ENCODE data around the gene LTA4H.
A peak's percentile ranks its signal among the peaks of the same experiment; 100 is the strongest.

Gene LTA4H

DNA sequence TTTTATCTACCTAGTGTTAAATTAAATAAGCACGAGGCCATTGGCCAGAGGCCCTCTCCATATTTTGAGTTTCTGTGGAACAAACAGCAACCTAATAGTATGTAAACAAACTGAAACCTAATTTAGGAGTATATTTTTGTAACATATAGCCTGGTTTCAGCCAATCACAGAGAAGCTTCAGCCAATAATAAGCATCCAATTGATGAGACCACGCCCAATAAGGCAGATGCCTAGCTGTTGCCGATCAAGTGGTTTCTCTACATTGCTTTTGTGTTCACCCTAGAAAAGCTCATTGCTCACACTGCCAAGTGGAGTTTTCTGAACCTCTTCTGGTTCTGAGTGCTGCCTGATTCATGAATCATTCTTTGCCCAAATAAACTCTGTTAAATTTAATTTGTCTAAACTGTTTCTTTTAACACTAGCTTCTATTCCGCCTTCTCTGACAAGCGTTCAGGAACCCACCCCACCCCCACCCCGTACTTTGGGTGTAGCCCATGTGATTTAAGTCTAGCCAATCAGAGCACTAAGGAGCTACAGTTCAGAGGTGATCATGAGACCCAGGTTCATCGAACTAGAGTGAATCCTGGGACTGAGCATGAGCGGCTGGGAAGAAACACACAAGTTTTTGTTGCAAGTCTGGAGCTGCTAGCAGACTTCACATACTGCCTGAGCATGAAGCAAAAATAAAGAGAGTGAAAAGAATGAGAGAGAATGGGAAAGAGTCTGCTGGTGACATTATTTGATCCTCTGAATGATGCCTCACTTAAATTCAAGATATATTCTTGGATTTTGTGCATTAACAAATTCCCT lies 21.5 kb upstream of the LTA4H start:
- H2AFZ ChIP-seq (ENCODE audit: low read length, unreplicated experiment) = no peak overlapping the region
- no peaks in the 10 kb centered on the region for H3K27me3 ChIP-seq (ENCODE audit: insufficient read depth, low read length)
- no peak overlapping the region for H3K4me3 ChIP-seq (ENCODE audit: low read depth, low read length)

DNA sequence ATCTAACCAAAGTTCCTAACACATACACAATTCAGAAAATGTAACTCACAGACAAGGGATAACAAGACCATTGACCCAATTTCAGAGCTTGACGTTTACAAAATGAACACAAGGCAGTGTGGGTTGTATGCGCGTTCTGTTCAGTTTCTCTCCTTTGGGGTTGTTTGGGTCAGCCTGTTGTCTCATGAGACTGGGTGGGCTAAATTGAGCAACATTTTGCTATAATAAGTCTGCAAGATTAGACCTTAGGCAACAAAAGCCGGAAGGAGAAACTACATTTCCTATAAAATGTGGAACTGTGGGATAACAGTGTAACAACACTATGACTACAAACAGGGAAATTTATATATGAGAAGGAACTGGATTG lies 18.8 kb upstream of the LTA4H start:
- H2AFZ ChIP-seq (ENCODE audit: low read length, unreplicated experiment) = no peak overlapping the region
- no peak overlapping the region for H3K4me3 ChIP-seq (ENCODE audit: low read depth, low read length)
- H3K4me1 ChIP-seq (ENCODE audit: control insufficient read depth, insufficient read depth, low read length, unreplicated experiment) = no peaks in the 10 kb centered on the region
- no peaks in the 10 kb centered on the region for H3K79me2 ChIP-seq (ENCODE audit: control insufficient read depth, insufficient read depth, low read length, unreplicated experiment)
- no peak overlapping the region for H3K27ac ChIP-seq (ENCODE audit: low read depth, low read length)
- no peaks in the 10 kb centered on the region for H3K27me3 ChIP-seq (ENCODE audit: insufficient read depth, low read length)
- no peaks in the 10 kb centered on the region for H3K36me3 ChIP-seq (ENCODE audit: insufficient read depth, low read length)

More for the DNA sequence above, 21.5 kb upstream of the LTA4H start:
- H3K36me3 ChIP-seq (ENCODE audit: insufficient read depth, low read length) = no peaks in the 10 kb centered on the region
- no peaks in the 10 kb centered on the region for H3K79me2 ChIP-seq (ENCODE audit: control insufficient read depth, insufficient read depth, low read length, unreplicated experiment)
- no peak overlapping the region for H3K27ac ChIP-seq (ENCODE audit: low read depth, low read length)
- no peaks in the 10 kb centered on the region for H3K4me1 ChIP-seq (ENCODE audit: control insufficient read depth, insufficient read depth, low read length, unreplicated experiment)

DNA sequence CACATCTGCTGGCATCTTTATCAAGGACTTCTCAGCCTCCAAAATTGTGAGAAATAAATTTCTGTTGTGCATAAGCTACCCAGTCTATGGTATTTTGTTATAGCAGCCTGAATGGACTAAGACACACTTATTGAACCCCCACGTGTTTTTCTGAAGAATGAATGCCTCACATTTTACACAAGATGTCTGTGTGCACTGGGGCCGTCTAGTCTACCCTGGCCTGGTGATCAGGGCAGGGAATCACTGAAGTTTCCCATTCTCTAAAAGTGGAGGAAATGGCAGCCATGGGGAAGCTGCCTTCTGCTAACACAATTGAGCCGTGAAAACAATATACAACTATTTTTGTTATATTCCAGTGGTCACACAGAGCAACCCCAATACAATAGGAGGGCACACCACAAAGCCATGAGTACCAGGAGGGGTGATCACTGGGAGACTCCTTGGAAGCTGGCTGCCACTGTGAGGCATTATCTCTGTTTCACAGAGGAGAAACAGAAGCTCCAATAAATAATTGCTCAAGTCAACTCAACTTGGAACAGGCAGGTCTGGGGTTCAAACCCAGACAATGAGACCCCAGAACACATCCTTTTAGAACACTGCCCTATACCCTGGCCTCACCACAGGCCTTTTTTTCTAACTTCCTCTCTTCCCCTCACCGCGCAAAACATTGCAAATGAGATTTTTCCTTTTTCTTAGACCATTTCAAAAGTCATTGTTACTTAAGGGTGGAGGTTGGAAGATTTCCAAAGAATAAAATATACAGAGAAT lies 18.3 kb upstream of the LTA4H start:
- H3K79me2 ChIP-seq (ENCODE audit: control insufficient read depth, insufficient read depth, low read length, unreplicated experiment) = no peaks in the 10 kb centered on the region
- H2AFZ ChIP-seq (ENCODE audit: low read length, unreplicated experiment) = no peak overlapping the region
- H3K27me3 ChIP-seq (ENCODE audit: insufficient read depth, low read length) = no peaks in the 10 kb centered on the region
- H3K4me3 ChIP-seq (ENCODE audit: low read depth, low read length) = no peak overlapping the region
- H3K36me3 ChIP-seq (ENCODE audit: insufficient read depth, low read length) = no peaks in the 10 kb centered on the region
- peaks cover 5% of the 10 kb centered on the region for H3K4me1 ChIP-seq (ENCODE audit: control insufficient read depth, insufficient read depth, low read length, unreplicated experiment)
- H3K27ac ChIP-seq (ENCODE audit: low read depth, low read length) = no peak overlapping the region

DNA sequence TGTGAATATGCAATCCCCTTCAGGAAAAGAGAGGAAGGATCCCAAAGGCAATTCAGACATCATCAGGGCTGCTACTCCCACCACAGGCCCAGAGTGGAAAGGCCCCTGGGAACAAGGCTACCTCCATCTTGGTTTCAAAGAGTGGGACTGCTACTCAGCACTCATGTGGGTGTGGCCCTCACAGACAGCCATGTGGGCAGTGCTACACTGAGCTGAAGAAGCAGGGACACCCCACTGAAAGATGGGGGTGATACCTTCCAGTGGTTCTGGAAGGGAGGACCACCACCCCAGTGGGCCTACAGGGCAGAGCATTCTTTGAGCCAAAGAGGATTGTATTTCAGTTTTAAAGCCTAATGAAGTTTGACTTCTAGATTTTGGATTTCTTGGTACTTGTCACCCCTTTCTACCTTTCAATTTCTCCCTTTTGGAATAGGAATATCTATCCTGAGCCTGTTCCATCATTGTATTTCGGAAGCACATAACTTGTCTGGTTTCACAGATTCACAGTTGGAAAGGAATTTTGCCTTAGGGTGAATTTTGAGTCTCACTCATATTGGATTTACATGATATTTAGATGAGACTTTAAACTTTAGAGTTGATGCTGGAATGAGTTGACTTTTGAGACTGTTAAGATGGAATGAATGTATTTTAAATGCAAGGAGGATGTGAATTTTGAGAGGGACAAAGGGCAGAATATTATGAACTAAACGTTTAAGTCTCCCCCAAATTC lies 16.5 kb upstream of the LTA4H start:
- H3K4me1 ChIP-seq (ENCODE audit: control insufficient read depth, insufficient read depth, low read length, unreplicated experiment) = peaks cover 21% of the 10 kb centered on the region
- no peak overlapping the region for H3K27ac ChIP-seq (ENCODE audit: low read depth, low read length)
- no peak overlapping the region for H2AFZ ChIP-seq (ENCODE audit: low read length, unreplicated experiment)
- no peak overlapping the region for H3K4me3 ChIP-seq (ENCODE audit: low read depth, low read length)
- no peaks in the 10 kb centered on the region for H3K36me3 ChIP-seq (ENCODE audit: insufficient read depth, low read length)
- no peaks in the 10 kb centered on the region for H3K27me3 ChIP-seq (ENCODE audit: insufficient read depth, low read length)
- H3K79me2 ChIP-seq (ENCODE audit: control insufficient read depth, insufficient read depth, low read length, unreplicated experiment) = no peaks in the 10 kb centered on the region

DNA sequence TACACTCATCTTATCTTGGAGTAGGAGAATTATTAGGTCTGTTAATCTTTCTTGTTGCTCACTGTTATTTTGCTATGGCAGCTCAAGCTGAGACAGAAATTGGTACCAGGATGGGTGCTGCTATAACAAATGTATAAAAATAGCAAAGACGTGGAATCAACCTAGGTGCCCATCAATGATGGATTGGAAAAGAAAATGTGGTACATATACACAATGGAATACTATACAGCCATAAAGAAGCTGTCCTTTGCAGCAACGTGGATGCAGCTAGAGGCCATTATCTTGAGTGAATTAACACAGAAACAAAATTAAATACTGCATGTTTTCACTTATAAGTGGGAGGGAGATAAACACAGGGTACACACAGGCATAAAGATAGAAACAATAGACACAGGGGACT lies 14.8 kb upstream of the LTA4H start:
- no peak overlapping the region for H2AFZ ChIP-seq (ENCODE audit: low read length, unreplicated experiment)
- peaks cover 21% of the 10 kb centered on the region for H3K4me1 ChIP-seq (ENCODE audit: control insufficient read depth, insufficient read depth, low read length, unreplicated experiment)

DNA sequence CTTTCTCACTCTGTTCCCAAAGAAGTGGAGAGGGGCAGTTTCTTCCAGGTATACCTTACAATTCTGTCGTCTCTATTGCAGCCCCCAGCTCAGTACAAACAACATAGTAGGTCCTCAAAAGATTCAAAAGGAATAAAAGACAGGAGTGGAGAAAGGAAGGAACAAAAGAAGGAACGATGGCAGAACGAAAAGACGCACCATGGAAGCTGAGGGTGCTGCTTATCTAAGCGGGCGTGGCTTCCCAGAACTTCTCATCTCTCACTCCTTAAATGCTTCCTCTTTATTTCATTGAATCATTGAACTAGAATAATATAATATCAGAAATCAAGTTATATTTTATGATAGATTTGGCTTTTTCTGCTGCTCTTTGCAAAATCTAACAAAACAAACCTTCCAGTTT lies 13.7 kb upstream of the LTA4H start:
- Histone ChIP-seq H2AFZ (ENCODE audit: low read length, unreplicated experiment) (no peak overlapping the region), H3K79me2 (ENCODE audit: control insufficient read depth, insufficient read depth, low read length, unreplicated experiment) (no peaks in the 10 kb centered on the region), H3K4me3 (ENCODE audit: low read depth, low read length) (no peak overlapping the region), H3K4me1 (ENCODE audit: control insufficient read depth, insufficient read depth, low read length, unreplicated experiment) (peaks cover 30% of the 10 kb centered on the region), H3K27me3 (ENCODE audit: insufficient read depth, low read length) (no peaks in the 10 kb centered on the region), H3K36me3 (ENCODE audit: insufficient read depth, low read length) (no peaks in the 10 kb centered on the region), H3K27ac (ENCODE audit: low read depth, low read length) (no peak overlapping the region)

More for the DNA sequence above, 14.8 kb upstream of the LTA4H start:
- no peak overlapping the region for H3K4me3 ChIP-seq (ENCODE audit: low read depth, low read length)
- no peaks in the 10 kb centered on the region for H3K79me2 ChIP-seq (ENCODE audit: control insufficient read depth, insufficient read depth, low read length, unreplicated experiment)
- H3K27ac ChIP-seq (ENCODE audit: low read depth, low read length) = no peak overlapping the region
- no peaks in the 10 kb centered on the region for H3K27me3 ChIP-seq (ENCODE audit: insufficient read depth, low read length)
- no peaks in the 10 kb centered on the region for H3K36me3 ChIP-seq (ENCODE audit: insufficient read depth, low read length)

DNA sequence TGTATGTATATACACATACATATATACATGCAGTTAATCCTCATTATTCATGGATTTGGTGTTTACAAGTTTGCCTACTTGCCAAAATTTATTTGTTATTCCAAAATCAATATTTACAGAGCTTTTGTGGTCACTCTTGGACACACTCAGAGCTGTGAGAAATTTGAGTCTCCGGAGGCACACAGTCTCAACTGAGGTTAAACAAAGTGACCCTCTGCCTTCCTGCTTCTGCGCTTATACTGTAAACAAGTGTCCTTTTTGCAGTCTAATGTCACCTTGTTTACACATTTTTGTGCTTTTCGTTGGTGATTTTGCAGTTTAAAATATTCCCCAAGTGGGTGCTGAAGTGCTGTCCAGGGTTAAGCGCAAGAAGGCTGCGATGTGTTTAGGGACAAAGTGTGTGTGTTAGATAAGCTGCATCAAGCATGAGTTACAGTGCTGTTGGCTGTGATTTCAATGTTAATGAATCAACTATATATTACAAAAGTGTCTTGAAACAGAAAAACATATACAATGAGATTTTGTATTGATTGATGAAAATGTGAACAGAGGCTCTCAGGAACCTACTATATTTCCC lies 13.1 kb upstream of the LTA4H start:
- Histone ChIP-seq H3K36me3 (ENCODE audit: insufficient read depth, low read length) (no peaks in the 10 kb centered on the region), H3K79me2 (ENCODE audit: control insufficient read depth, insufficient read depth, low read length, unreplicated experiment) (no peaks in the 10 kb centered on the region), H2AFZ (ENCODE audit: low read length, unreplicated experiment) (no peak overlapping the region), H3K27me3 (ENCODE audit: insufficient read depth, low read length) (no peaks in the 10 kb centered on the region), H3K4me3 (ENCODE audit: low read depth, low read length) (no peak overlapping the region), H3K4me1 (ENCODE audit: control insufficient read depth, insufficient read depth, low read length, unreplicated experiment) (peaks cover 32% of the 10 kb centered on the region), H3K27ac (ENCODE audit: low read depth, low read length) (no peak overlapping the region)

DNA sequence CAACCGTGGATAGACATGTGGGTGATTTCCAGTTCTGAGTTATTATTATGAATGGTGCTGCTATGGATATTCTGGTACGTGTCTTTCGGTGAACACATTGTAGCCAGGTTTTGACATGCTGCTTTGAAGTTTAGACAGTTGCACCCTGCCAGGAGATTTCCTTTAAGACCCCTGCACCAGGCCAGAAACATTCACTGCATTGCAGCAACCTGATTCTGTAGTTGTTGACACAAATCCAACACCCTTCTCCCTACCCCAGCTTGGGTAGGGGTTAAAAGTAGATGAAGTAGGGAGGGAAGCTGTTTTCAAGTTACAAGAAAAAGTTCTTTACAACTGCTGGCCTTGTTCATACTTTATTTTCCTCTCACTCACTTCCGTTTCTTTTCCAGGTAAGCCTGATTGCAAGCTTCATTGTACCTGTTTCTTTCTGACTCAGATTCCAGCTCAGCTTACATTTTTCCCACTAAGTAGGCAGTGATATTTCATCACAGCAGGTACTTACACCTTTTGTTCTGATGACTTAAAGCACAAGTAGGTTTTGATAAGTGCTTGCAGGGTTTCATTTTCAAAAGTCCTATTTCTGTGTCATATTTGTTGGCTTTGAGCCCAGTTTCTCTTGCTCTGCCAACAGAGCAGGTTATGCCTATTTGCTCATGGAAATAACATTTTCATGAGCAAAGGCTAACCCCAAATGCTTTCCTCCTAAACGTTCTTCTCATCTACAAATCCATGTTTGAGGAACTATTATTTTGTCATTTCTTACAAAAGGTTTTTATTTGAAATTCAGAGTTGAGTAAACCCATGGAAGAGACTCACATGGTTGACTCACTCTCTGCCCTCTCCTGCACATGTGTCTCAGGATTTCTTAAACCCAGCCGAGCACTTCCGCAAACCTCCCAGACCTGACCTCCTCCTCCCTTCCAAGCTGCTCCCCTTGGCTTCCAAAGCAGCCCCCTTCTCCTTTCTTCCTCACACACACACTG lies 12.1 kb upstream of the LTA4H start:
- H3K4me1 ChIP-seq (ENCODE audit: control insufficient read depth, insufficient read depth, low read length, unreplicated experiment) = peaks cover 32% of the 10 kb centered on the region
- no peak overlapping the region for H2AFZ ChIP-seq (ENCODE audit: low read length, unreplicated experiment)
- H3K27ac ChIP-seq (ENCODE audit: low read depth, low read length) = peak overlapping the region; percentile 46
- peak overlapping the region; percentile 42; the same call in 1 of the 2 replicates for H3K4me3 ChIP-seq (ENCODE audit: low read depth, low read length)
- H3K36me3 ChIP-seq (ENCODE audit: insufficient read depth, low read length) = no peaks in the 10 kb centered on the region
- no peaks in the 10 kb centered on the region for H3K79me2 ChIP-seq (ENCODE audit: control insufficient read depth, insufficient read depth, low read length, unreplicated experiment)
- no peaks in the 10 kb centered on the region for H3K27me3 ChIP-seq (ENCODE audit: insufficient read depth, low read length)

- Histone ChIP-seq H3K79me2 (ENCODE audit: control insufficient read depth, insufficient read depth, low read length, unreplicated experiment) (no peaks in the 10 kb centered on the region), H3K27ac (ENCODE audit: low read depth, low read length) (no peak overlapping the region), H3K4me1 (ENCODE audit: control insufficient read depth, insufficient read depth, low read length, unreplicated experiment) (peaks cover 32% of the 10 kb centered on the region), H3K27me3 (ENCODE audit: insufficient read depth, low read length) (no peaks in the 10 kb centered on the region), H3K4me3 (ENCODE audit: low read depth, low read length) (no peak overlapping the region), H2AFZ (ENCODE audit: low read length, unreplicated experiment) (no peak overlapping the region), H3K36me3 (ENCODE audit: insufficient read depth, low read length) (no peaks in the 10 kb centered on the region)
Observed at GRCh38 chr12:96046543-96047228, 11.3 kb upstream of the LTA4H start.
